ENCODE data around the gene PEX5L.

The PEX5L gene

GRCh38 chr3:180049391-180049790, 12.7 kb upstream of the PEX5L start:
- TF ChIP-seq CTCF (IDR thresholded peaks at IDR 0.05; ENCODE audit: low read depth, low read length): no peak
- no peak overlapping the region for H3K4me3 ChIP-seq (ENCODE audit: low read depth, low read length)

- no peak for TF ChIP-seq CTCF (IDR thresholded peaks at IDR 0.05; ENCODE audit: low read depth, low read length)
- no peak overlapping the region for H3K4me3 ChIP-seq (ENCODE audit: low read depth, low read length)
Observed at GRCh38 chr3:180048840-180049239, 12.1 kb upstream of the PEX5L start.

GRCh38 chr3:180048103-180048502, 11.4 kb upstream of the PEX5L start:
- no peak overlapping the region for H3K4me3 ChIP-seq (ENCODE audit: low read depth, low read length)
- TF ChIP-seq CTCF (IDR thresholded peaks at IDR 0.05; ENCODE audit: low read depth, low read length): no peak

GRCh38 chr3:180040966-180041365, 4.2 kb upstream of the PEX5L start:
- TF ChIP-seq CTCF (IDR thresholded peaks at IDR 0.05; ENCODE audit: low read depth, low read length): no peak

GRCh38 chr3:180036092-180036670, 556 bp downstream of the PEX5L start:
- TF ChIP-seq CTCF (IDR thresholded peaks at IDR 0.05; ENCODE audit: low read depth, low read length): no peak
- H3K4me3 ChIP-seq (ENCODE audit: low read depth, low read length): no peak overlapping the region

More at GRCh38 chr3:180040966-180041365, 4.2 kb upstream of the PEX5L start:
- H3K4me3 ChIP-seq (ENCODE audit: low read depth, low read length): no peak overlapping the region

GRCh38 chr3:180026997-180027396, 9.7 kb downstream of the PEX5L start:
- H3K4me3 ChIP-seq (ENCODE audit: low read depth, low read length): no peak overlapping the region
- no peak for TF ChIP-seq CTCF (IDR thresholded peaks at IDR 0.05; ENCODE audit: low read depth, low read length)

- TF ChIP-seq CTCF (IDR thresholded peaks at IDR 0.05; ENCODE audit: low read depth, low read length): no peak
- no peak overlapping the region for H3K4me3 ChIP-seq (ENCODE audit: low read depth, low read length)
Observed at GRCh38 chr3:180018543-180018942, 18.2 kb downstream of the PEX5L start.
